Measurements from ENCODE around the gene RALGPS1.

Gene RALGPS1

DNA sequence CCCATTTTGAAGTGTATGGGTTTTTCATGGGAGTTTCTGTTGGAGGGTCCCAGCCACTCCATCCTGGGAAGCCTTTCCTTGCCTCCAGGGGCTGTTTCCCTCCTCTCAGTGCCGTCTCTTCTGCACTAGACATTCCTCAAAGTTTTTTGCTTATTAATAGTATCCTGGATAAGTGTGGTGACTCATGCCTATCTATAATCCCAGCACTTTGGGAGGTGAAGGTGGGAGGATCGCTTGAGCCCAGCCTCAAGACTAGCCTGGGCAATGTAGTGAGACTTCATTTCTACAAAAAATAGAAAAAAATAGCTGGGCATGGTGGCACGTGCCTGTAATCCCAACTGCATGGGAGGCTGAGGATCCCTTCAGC, 43.1 kb downstream of the RALGPS1 start:
- DNase-seq = no peak

- DNase-seq = no peak
These were observed 44.8 kb downstream of the RALGPS1 start for GRCh38 chr9:126959336-126959735.

- no peak for DNase-seq
These were observed 45.3 kb downstream of the RALGPS1 start for GRCh38 chr9:126959917-126960316.

DNA sequence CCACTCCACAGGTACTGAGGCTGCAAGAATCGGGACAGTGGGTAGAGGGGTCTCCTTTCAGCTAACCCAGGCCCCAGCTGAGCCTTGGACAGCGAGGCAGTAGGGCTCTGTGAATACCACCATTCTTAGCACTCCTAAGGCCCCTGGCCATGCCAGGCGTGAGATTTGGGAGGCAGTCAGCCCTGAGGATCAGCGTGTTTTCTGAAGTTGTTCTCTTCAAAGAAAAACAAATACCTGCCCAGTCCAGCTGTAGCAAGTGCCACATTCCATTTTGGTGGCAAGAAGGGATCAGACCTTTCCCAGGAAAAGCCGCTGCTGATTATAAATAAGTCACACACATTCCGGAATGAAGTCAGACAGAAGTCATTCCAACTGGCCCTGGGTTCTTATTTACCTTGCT, 47.8 kb downstream of the RALGPS1 start:
- DNase-seq = no peak

GRCh38 chr9:126965077-126965476, 50.5 kb downstream of the RALGPS1 start:
- DNase-seq = no peak

DNA sequence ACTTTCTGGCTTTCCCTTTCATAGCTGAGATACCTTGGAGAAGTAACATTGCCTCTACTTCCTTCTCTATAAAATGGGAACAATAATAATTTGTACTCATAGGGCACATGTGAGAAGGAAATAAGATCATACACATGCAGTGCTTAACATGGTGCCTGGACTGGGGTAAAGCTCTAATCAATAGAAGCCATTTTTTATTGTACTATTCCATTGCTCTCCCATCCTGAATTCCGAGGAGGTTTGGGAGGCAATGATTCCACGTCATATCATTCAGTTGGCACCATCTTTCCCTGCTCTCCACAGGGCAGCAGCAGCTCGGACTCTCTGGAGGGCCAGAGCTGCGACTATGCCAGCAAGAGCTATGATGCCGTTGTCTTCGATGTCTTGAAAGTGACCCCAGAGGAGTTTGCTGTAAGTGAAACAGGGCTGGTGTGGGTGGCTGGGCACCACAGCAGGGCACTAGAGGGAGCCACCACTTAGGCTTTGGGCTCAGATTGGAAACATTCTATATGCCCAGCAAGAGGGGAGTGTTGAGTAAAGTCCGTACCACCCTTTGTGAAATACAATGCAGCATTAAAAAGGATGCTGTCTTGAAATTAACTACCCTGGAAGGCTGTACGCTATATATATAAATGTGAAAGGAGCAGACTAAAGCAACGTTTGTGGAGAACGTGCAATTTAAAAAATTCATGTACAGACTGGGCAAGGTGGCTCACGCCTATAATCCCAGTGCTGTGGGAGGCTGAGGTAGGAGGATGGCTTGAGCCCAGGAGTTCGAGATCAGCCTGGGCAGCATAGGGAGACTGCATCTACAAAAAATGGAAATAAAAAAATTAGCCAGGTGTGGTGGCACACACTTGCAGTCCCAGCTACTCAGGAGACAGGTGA, 51.2 kb downstream of the RALGPS1 start:
- DNase-seq = no peak

DNA sequence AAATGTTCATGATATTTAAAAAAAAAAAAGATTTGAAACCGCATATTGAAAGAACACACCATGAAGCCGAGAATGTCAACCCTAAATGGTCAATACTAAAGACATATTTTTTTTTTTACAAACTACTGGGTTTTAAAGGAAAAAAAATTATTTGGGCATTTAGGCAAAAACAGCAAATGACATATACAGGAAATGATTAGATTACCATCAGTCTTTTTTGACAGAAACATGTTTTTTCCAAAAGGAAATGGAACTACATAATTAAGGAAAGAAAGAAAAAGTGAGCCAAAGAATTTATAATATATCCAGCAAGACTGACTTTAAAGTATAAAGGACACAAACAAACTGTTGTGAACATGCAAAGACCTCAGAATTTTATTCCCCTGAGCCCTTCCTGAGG, 56.7 kb downstream of the RALGPS1 start:
- DNase-seq = no peak

GRCh38 chr9:126973651-126974529, 59.3 kb downstream of the RALGPS1 start:
- DNase-seq = no peak

DNA sequence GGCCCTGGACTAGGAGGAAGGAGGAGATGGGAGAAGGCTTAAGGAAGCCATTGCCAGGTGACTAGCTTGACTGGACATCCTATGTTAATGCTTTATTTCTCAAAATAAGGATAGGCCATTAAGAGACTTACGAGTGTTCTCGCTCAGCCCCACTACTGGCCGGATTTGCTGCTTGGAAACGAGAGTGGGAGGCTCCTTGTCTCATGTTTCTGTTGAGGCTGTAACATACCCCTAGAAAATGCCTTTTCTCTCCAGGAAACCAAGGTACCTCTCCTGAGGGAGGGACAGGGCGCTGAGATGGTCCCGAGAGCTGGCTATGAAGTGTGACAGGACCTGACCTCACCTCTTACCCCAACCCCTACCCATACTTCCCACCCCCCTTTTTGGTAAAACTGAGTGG, 60.0 kb downstream of the RALGPS1 start:
- DNase-seq = no peak

- no peak for DNase-seq
These were observed 61.0 kb downstream of the RALGPS1 start for GRCh38 chr9:126975327-126976220.

DNA sequence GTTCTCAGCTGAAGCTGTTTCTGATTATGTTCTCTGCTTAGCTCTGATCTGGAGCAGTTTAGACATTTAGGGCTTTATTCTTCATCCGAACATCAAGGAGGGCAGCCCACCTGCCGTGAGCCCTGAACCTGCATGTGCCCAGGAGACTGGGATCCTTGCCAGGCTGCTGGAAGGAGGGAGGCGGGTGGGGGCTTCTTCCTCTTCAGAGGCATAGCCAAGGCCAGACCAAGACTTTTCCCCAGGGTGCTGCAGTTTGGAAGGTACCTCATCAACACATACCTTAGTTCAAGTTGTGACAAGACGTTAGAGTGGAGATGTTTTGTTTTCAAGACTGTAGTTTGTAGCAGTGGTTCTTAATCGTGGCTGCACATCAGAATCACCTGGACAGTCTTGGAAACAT, 64.9 kb downstream of the RALGPS1 start:
- DNase-seq = no peak

- no peak for DNase-seq
These were observed 65.6 kb downstream of the RALGPS1 start for GRCh38 chr9:126980231-126980630.

GRCh38 chr9:126981218-126981617, 66.6 kb downstream of the RALGPS1 start:
- no peak for DNase-seq

- peak; percentile 18 for DNase-seq
These were observed 67.8 kb downstream of the RALGPS1 start for GRCh38 chr9:126982215-126983002.

DNA sequence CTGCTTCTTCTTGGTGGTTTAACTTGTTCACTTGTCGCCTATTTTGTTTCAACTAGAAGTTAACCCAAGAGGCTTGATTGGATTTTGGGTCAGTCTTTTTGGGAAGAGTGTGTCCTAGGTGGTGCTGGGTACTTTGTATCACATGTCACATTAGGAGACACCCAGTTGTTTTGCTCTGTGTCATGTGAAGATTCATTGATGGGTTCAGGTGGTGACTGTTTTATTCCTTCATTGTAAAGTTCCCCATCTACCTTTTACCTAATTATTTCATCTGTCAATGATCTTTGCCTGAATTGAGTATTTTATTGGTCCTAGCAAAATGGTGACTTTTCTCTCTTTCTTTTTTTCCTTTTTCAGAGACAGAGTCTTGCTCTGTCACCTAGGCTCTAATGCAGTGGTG, 69.2 kb downstream of the RALGPS1 start:
- DNase-seq = no peak

- DNase-seq = no peak
These were observed 70.4 kb downstream of the RALGPS1 start for GRCh38 chr9:126984969-126985368.

GRCh38 chr9:126985870-126986498, 71.4 kb downstream of the RALGPS1 start:
- DNase-seq = peak; percentile 96

- DNase-seq = peak; percentile 19
These were observed 71.9 kb downstream of the RALGPS1 start for GRCh38 chr9:126986506-126986951.

- no peak for DNase-seq
These were observed 74.3 kb downstream of the RALGPS1 start for GRCh38 chr9:126988857-126989256.

GRCh38 chr9:126989847-126990842, 75.6 kb downstream of the RALGPS1 start:
- no peak for DNase-seq

All from central memory CD4-positive, alpha-beta T cell (primary cell).